Stimulated activated CD4-positive, alpha-beta T cell treated with anti-CD3 and anti-CD28 coated beads, Interleukin-15, amount 100 ng/mL, for 1 hour (primary cell): Measurements from ENCODE around the gene DGKD.

Experiments
- DNase-seq, 2 donors: peaks; one replicate each; pipeline ENCODE4 v3.0.0-alpha.2; 2020; ENCODE audit warnings: low read depth in 1 of 2, low spot score in 1 of 2

Gene DGKD, protein sequence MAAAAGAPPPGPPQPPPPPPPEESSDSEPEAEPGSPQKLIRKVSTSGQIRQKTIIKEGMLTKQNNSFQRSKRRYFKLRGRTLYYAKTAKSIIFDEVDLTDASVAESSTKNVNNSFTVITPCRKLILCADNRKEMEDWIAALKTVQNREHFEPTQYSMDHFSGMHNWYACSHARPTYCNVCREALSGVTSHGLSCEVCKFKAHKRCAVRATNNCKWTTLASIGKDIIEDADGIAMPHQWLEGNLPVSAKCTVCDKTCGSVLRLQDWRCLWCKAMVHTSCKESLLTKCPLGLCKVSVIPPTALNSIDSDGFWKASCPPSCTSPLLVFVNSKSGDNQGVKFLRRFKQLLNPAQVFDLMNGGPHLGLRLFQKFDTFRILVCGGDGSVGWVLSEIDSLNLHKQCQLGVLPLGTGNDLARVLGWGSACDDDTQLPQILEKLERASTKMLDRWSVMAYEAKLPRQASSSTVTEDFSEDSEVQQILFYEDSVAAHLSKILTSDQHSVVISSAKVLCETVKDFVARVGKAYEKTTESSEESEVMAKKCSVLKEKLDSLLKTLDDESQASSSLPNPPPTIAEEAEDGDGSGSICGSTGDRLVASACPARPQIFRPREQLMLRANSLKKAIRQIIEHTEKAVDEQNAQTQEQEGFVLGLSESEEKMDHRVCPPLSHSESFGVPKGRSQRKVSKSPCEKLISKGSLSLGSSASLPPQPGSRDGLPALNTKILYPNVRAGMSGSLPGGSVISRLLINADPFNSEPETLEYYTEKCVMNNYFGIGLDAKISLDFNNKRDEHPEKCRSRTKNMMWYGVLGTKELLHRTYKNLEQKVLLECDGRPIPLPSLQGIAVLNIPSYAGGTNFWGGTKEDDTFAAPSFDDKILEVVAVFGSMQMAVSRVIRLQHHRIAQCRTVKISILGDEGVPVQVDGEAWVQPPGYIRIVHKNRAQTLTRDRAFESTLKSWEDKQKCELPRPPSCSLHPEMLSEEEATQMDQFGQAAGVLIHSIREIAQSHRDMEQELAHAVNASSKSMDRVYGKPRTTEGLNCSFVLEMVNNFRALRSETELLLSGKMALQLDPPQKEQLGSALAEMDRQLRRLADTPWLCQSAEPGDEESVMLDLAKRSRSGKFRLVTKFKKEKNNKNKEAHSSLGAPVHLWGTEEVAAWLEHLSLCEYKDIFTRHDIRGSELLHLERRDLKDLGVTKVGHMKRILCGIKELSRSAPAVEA

DNA sequence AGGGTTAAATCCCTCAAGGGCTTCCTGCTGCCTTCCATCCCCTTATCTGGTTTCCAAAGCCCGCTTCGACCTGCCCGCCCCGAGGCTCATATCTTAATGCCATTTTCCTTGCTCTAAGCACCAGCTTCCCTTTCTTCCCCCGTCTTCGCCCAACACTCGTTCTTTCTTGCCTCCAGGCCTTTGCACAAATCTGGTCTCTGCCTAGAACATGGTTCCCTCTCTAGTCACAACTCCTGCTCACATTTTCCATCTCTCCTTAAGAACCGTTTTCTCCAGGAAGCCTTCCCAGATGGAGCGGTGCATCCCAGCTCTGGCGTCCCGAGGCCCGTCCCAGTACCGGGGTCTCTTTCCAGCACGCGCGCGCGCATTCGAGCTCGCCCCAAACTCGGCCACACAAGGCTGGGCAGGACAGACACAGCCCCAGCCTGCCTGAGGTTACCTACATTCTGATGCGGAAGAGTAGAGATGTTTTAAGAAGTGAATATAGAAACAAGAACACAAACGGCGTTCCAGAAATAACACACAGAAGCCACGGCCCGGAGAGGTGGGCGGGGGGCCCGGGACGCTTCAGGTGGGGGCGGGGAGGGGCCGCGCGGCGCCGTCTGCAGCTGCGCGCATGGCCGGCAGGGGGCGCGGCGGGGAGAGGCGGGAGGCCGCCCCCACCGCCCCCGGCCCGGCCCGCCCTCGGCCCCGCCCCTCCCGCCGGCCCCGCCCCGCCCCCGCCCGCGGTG, at the start of gene DGKD:
Gene DGKD, plus strand, starts transcription at position 726 of the 731 bp plus-strand sequence. CDS start 25 bp downstream, outside the sequence.
- DNase-seq, result peak; percentile 55 to 74

DNA sequence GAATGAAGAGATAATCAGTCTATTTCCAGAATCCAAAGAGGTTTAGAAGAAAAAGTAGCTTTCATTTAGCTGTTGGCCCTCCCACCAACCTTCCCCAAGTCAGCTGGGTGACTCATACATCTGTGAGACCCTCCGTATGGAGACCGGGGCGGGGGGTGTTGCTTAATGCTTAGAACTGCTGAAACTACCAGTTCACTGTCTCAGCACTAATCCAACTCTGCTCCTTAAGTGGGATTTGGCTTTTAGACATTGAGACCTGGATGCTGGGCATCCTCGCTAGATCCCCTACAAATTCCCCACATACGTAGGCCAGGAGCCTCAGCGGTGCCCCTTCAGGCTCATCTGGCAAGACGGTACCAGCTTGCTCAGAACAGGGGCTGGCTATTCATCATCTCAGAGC, 46.7 kb upstream of the DGKD start, which contains the start of gene SAG:
Gene SAG, plus strand, starts transcription at position 252 of the 400 bp plus-strand sequence. CDS start 1,374 bp downstream, outside the sequence.
- DNase-seq, result no peak

- no peak for DNase-seq
Observed at GRCh38 chr2:233311241-233311926, 42.9 kb upstream of the DGKD start.

GRCh38 chr2:233312874-233313273, 41.4 kb upstream of the DGKD start:
- no peak for DNase-seq

DNA sequence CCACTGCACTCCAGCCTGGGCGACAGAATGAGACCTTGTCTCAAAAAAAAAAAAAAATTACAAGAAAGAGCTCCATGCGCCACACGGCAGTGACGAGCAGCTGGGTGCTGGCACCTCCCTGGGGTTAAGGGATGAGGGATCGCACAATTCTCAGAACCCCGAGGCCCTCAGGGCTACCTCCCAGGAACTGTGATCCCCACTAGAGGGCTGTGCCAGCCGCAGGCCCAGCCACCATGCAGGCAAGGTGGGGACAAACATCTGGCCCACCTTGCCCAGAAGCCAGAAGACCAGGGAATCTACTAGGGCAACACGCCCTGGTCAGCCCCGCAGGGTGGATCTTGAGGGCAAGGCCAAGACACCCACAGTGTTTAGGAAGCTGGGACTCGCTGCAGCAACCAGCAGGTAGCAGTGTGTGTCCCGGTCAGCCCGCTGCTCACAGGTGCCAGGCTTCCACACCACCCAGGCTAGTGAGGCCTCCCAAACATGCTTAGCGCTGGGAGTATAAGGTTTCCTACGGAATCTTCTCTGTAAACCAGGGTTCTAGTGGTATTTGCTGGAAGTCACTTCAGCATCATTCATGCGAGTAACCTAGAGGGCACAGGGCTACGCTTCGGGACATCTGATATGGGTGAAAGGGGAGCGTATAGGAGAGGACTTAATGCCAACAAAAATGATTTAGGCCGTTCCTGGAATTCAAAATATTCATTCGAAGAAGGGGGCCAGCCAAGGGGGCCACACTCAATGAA, 39.9 kb upstream of the DGKD start:
- no peak for DNase-seq

DNA sequence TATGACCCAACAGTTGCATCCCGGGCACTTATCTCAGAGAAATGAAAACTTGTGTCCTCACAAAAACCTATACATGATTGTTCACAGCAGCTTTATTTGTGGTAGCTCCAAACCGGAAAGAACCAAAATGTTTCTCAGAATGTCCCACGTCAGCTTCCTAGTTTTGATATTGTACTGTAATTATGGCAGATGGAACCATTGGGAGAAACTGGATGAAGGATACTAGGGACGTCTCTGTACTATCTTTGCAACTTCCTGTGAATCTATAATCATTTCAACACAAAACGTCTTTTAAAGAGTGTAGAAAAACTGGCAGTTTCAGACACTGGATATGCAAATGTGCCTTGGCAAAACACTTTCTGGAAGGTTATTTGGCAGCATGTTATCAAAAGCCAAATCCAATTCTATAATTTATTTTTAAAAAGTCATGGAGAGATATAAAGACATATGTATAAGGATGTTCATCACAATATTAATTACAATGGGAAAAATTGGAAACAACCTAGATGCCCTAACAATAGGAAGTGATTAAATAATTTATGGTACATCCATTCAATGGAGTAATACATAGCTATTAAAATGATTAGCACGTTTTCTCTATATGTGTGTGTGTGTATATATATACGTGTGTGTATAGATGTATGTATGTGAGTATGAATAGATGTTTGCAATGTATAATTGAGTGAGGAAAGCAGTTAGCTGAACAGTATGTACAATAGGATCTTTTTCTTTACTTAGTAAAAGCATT, 36.9 kb upstream of the DGKD start:
- DNase-seq, result no peak

GRCh38 chr2:233319256-233319655, 35.0 kb upstream of the DGKD start:
- DNase-seq, result no peak

DNA sequence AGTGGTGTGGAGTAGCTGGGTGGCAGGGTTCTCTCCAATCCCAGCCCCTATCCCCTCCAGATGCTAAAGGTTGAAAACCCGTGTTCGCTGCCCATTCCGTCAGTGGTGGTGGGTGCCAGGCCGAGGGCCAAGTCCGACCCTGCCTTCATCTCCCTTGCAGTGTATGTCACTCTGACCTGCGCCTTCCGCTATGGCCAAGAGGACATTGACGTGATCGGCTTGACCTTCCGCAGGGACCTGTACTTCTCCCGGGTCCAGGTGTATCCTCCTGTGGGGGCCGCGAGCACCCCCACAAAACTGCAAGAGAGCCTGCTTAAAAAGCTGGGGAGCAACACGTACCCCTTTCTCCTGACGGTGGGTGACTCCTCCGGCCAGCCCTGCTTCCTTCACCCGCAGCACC, 33.8 kb upstream of the DGKD start:
- DNase-seq, result no peak

DNA sequence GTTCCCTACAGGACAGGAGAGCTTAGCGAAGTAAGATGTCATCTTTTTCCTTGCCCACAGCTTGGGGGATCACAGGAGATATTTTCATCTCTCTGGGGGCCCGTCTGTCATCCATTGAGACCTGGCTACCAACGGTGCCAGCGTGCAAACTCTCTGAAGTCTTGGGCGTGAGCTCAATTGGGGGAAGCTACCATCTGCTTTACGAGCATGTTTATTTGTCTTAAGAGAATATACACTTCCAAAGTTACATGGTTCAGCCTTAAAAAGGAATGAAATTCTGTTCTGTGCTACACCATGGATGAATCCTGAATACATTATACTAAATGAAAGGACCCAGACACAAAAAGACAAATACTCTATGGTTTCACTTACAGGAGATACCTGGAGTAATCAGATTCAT, 33.1 kb upstream of the DGKD start:
- no peak for DNase-seq

- DNase-seq, result no peak
Observed at GRCh38 chr2:233323851-233324250, 30.4 kb upstream of the DGKD start.

- DNase-seq, result no peak
Observed at GRCh38 chr2:233325256-233325655, 29.0 kb upstream of the DGKD start.

- DNase-seq, result no peak
Observed at GRCh38 chr2:233325814-233326213, 28.5 kb upstream of the DGKD start.

DNA sequence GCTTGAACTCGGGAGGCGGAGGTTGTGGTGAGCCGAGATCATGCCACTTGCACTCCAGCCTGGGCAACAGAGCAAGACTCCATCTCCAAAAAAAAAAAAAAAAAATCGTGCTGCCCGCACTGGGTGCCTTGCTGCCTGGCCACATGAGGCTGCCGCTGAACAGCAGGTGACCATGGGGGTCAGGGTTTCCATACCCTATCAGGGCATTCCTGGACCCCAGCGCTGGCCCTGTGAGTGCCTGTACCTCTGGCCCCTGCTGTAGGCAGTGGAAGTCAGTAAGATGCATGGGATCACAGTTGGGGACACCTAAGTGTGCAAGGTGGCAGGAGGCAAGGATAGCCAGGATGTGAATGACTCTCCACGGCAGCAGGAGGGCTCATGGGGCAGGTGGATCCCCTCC, 27.8 kb upstream of the DGKD start:
- DNase-seq, result no peak

DNA sequence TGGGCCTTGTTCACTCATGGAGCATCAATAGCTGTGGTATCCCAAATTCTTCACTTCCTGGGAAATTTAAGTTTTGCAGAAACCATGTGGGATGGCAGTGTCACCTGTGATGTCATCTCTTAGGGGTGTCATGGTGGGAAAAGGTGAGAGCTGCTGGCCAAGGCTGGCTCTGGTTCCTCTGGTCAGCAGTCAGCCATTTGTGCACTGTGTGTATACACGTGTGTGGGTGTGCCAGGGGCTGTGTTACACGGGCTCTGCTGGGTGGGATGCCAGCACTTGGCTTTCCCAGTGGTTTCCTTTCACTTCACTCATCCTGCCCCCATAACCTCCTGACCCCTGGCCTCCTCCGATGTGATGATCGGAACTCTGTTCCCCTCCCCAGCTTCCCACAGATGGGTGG, 25.4 kb upstream of the DGKD start:
- DNase-seq, result no peak

GRCh38 chr2:233329489-233330135, 24.7 kb upstream of the DGKD start:
- DNase-seq, result no peak

GRCh38 chr2:233331536-233331935, 22.8 kb upstream of the DGKD start:
- DNase-seq, result peak in 1 of 2 donors; percentile 52

DNA sequence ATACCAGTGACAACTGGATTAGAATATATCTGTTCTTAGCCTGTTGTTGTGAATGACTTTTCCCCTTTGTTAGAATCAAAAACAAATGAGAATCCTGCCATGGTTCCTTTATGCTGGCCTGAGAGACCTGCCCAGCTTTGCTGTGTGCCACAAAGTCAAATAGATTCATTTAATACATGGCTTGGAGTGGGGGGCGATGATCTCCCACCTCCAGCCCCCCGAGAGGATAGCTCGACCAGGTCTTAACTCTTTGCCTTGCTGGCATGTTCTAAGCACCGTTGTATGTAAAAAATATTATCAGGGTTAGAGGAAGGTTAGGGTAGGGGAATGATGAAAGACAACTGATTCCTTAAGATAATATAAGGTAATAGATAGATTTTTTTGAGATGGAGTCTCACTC, 22.2 kb upstream of the DGKD start:
- no peak for DNase-seq

DNA sequence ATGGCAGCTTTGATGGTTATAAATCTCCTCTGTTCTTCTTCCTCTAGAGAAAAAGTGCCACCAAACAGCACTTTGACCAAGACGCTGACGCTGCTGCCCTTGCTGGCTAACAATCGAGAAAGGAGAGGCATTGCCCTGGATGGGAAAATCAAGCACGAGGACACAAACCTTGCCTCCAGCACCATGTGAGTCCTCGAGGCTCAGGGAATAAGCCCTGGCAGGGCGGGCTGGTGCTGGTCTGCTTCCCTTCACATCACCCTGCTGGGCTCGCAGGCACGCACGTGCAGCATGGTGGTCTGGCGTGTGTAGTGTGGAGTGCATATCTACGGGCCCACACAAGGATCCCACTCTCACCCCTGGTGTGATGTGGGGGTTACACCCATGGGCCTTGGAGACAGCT, 19.4 kb upstream of the DGKD start:
- DNase-seq, result no peak
